22Rv1 (cell line): ENCODE data around the gene AIG1.

Source experiments
- H3K27ac ChIP-seq: fragments of 450-650 bp; 2 replicates; pipeline ENCODE4 v1.5.1; 2017
- CTCF ChIP-seq: fragments of 450-650 bp; IDR thresholded peaks from 2 replicates; pipeline ENCODE4 v1.5.1; 2017; ENCODE audit warnings: mild to moderate bottlenecking
- ZFX ChIP-seq: fragments of 450-650 bp; IDR thresholded peaks from 2 replicates; pipeline ENCODE4 v1.6.1; 2017; ENCODE audit warnings: antibody characterized with exemption, borderline replicate concordance

The AIG1 gene

GRCh38 chr6:143146186-143146851 lies 85.6 kb downstream of the AIG1 start:
- no peak overlapping the region for H3K27ac ChIP-seq
- TF ChIP-seq CTCF (no peak), ZFX (no peak)

- no peak for TF ChIP-seq CTCF
- TF ChIP-seq ZFX = no peak
- H3K27ac ChIP-seq = no peak overlapping the region
These were observed 89.1 kb downstream of the AIG1 start for GRCh38 chr6:143149771-143150170.

- no peak overlapping the region for H3K27ac ChIP-seq
- no peak for TF ChIP-seq CTCF
- TF ChIP-seq ZFX = no peak
These were observed 89.6 kb downstream of the AIG1 start for GRCh38 chr6:143150281-143150680.

GRCh38 chr6:143151381-143151780 lies 90.7 kb downstream of the AIG1 start:
- no peak overlapping the region for H3K27ac ChIP-seq
- TF ChIP-seq CTCF (no peak), ZFX (no peak)

- no peak overlapping the region for H3K27ac ChIP-seq
- no peak for TF ChIP-seq CTCF
- no peak for TF ChIP-seq ZFX
These were observed 95.0 kb downstream of the AIG1 start for GRCh38 chr6:143155681-143156080.

GRCh38 chr6:143157131-143157530 lies 96.4 kb downstream of the AIG1 start:
- TF ChIP-seq ZFX (no peak), CTCF (no peak)
- H3K27ac ChIP-seq = no peak overlapping the region

GRCh38 chr6:143158113-143158581 lies 97.5 kb downstream of the AIG1 start:
- TF ChIP-seq CTCF (no peak), ZFX (no peak)
- H3K27ac ChIP-seq = peak overlapping the region; percentile 55
